Measurements from ENCODE around the gene SMCO4.
A peak's percentile ranks its signal among the peaks of the same experiment; 100 is the strongest.
"Not testable (repeated sequence)": the region's sequence is repeated elsewhere in the genome, so short reads cannot be mapped to it uniquely, and the experiment has no call there.

Gene SMCO4

DNA sequence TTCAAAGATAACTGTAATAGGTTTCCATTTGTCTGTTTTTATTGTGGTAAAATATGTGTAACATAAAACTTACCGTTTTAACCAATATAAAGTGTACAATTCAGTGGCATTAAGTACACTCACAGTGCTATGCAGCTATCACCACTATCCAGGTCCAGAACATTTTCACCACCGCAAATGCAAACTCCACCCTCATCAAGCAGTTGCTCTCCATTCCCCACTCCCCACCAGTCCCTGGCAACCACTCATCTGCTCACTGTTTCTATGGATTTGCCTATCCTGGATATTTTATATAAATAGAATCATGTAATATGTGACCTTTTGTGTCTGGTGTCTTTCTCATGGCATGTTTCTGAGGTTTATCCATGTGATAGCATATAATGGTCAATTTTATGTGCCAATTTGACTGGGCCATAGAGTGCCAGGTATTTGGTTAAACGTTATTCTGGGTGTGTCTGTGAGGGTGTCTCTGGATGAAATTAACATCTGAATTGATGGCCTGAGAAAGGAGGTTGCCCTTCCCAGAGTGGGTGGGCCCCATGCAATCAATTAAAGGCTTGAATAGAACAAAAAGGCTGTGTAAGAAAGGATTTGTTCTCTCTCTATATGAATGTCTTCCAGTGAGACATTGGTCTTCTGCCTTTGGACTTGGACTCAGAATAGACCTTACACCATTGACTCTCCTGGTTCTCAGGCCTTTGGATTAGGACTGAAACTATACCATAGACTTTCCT lies 17.2 kb upstream of the SMCO4 start:
- no peak for DNase-seq (ENCODE audit: low read depth in 3 of 3, low spot score in 1 of 3)

DNA sequence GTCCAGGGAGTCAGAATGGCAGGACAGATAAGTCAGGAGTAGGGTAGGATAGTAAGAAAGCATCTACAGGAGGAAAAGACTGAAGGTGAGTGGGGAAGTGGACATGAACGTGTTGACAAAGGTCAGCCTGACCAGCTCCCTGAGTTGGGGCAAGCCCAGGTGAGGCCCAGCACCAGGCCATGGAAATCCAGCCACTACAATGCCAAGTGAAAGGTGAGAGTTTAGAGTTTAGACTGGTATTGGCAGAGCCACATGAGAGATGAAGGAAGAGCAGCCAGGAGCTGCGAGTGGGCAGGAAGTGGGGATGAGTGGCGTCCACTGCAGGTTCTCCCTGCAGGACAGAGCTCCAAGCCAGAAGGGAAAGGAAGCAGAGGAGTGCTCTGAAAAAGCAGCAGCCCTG lies 16.5 kb upstream of the SMCO4 start:
- DNase-seq (ENCODE audit: low read depth in 3 of 3, low spot score in 1 of 3): no peak

DNA sequence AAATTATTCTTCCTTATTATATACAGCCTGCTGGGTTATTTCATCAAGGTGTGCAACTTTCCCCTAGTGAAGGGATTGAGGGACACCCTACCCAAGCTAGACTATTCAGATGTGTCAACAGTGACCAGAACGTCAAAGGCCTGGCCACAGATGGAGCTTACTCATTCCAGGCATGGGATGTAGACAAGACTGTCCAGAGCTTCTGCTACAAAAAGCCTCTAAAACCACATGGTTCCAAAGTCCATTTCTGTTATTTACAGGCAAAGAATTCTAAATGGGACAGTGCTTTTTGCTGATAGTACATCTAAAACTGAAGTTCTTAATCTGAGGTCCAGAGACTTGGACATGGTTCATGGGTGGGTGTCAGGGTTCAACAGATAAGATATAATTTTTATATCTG lies 9.7 kb upstream of the SMCO4 start:
- no peak for DNase-seq (ENCODE audit: low read depth in 3 of 3, low spot score in 1 of 3)

DNA sequence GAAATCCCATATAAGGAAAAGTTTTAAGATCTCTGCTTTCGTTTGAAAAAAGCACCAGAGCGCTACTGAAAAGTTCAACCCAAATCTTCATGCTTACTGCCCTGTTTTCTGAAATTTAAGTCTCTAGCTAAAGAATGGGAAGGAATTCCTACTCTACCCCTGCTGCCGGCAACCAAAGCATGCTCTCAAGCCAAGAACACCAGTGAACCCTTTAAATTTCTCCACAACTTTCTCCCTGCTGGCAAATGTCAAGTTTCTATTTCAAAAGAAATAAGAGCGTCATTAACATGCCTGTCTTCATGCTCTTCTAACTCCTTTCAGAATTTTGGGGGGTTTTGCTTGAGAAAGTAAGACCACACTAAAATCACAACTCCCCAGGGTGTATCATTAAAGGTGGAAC lies 6.8 kb upstream of the SMCO4 start:
- no peak for DNase-seq (ENCODE audit: low read depth in 3 of 3, low spot score in 1 of 3)

- no peak for DNase-seq (ENCODE audit: low read depth in 3 of 3, low spot score in 1 of 3)
Observed at GRCh38 chr11:93548679-93549319, 5.6 kb upstream of the SMCO4 start.

- DNase-seq (ENCODE audit: low read depth in 3 of 3, low spot score in 1 of 3): no peak
Observed at GRCh38 chr11:93547773-93548172, 4.6 kb upstream of the SMCO4 start.

- DNase-seq (ENCODE audit: low read depth in 3 of 3, low spot score in 1 of 3): no peak
Observed at GRCh38 chr11:93547028-93547427, 3.8 kb upstream of the SMCO4 start.

DNA sequence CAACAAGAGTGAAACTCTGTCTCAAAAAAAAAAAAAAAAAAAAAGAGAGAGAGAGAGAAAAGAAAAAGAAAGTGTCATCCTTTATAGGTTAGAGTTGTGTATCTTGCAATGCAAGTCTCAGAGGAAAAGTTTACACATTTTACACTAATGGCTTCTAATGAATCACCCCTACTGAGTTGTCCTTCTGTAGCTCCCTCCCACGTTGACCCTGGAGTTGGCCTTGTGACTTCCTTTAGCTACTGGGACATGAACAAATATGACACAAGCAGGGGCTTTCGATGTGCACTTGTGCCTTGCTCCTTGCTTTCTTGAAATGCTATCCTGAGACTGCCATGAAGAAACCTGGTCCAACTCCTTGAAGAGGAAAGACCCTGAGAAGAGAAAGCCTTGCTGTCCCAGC lies 2.4 kb upstream of the SMCO4 start:
- DNase-seq (ENCODE audit: low read depth in 3 of 3, low spot score in 1 of 3): no peak

DNA sequence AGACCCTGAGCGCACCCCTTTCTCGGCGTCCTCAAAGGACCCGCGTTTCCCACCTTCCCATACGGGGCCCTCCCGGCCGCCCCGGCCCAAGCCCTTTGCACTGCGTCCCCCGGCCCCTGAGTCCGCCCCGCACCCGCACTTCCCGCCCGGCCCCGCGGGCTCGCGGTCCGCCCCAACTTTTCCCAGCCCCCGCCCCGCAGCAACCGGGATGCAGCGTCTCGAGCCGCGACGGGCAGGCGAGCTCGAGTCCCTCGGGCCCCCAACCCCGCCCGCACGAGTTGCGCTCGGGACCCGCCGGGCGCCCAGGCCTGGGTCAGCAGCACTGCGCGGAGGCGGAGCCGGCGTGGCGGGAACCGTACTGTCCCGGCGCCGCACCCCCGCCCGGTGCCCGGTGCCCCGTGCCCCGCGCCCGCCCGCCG lies 371 bp downstream of the SMCO4 start:
- peak in 1 of 3 donors; percentile 5 for DNase-seq (ENCODE audit: low read depth in 3 of 3, low spot score in 1 of 3)

DNA sequence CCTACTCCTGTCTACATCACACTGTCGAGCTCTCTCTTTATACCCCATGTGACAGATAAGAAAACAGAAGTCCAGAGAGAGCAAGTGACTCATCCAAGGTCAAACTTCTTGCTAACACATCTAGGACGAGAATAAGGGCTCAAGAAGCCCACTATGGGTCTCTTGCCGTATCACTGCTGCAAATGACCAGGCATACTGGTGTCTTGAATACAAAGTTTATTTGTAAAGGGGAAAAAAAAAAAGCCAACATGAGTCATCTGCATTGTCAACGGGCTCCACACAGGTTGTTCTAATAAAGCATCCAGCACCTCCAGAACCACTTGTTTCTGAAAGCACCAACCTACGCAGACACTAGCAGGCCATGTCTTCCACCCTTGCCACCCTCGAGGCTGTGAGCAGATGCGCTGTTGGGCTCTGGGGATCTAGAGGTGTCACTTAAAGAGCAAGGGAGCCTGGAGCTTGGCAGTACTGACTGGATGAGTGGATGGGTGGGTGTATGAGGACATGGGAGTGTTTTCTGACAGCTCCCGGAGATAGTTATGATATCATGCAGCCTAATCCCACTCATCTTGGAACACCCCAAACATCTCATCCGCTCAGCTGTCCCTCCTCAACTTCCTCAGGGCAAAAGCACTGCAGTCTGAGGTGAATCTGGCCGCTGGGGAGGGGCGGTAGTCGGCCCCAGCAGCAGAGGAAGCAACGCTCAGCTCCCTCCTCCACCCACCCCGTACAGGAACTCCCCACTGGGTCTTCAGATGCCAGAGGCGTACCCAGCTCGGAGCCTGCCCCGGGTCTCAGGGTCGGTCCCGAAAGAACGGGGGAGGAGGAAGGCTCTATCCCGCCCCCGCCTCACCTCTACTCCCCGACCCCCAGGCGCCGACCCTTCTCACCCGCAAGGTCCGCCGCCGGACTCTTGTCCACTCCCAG lies 1.0 kb downstream of the SMCO4 start:
- DNase-seq (ENCODE audit: low read depth in 3 of 3, low spot score in 1 of 3): peak in 1 of 3 donors; percentile 16

DNA sequence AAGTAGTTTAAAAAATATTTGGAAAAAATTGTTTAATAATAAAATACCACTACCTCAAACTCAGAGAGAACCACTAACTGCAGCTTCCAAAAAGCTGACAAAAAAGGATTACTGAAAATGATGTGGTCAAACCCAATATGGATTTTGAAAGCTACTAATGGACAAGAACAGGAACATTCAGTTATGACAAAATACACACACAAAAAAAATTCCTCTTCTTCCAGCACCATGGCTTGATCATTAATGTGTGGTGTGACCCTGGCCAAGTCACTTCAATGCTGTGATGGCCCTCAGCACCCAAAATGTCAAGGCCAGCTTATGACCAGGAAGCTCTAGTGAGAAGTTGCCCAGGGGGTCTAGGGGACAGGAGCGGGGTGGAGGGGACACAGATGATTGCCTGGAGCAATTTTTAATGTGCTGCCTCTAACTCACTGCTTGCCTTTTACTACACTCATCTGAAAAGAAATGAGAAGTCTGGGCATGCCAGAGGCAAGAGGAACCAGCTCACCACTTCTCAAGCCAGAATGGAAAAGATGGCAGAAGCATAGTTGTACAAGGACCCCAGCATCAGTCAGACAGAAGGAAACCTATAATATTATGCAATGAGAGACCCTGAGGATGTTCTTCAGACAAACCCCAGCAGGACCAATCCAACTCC lies 2.2 kb downstream of the SMCO4 start:
- DNase-seq (ENCODE audit: low read depth in 3 of 3, low spot score in 1 of 3): no peak

GRCh38 chr11:93540337-93540736 lies 2.9 kb downstream of the SMCO4 start:
- DNase-seq (ENCODE audit: low read depth in 3 of 3, low spot score in 1 of 3): no peak

GRCh38 chr11:93537767-93538261 lies 5.4 kb downstream of the SMCO4 start:
- no peak for DNase-seq (ENCODE audit: low read depth in 3 of 3, low spot score in 1 of 3)

DNA sequence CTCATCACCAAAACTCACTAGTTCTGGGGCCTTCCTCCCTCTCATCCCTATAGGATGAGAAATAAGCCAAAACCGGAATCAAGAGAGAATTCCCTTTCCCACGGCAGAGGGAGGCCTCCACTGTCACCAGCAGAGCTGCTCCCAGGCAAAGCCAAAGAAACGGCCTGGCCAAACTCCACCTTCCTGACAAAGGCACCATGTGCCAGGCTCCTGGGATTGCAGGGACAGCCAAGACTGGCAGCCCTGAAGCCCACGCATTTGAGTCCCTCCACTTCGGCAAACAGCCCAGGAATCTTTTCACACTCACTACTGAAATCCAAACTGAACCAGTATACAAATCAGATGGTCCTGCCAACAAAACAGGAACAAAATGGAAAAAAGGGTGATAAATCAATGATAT lies 6.1 kb downstream of the SMCO4 start:
- DNase-seq (ENCODE audit: low read depth in 3 of 3, low spot score in 1 of 3): no peak

DNA sequence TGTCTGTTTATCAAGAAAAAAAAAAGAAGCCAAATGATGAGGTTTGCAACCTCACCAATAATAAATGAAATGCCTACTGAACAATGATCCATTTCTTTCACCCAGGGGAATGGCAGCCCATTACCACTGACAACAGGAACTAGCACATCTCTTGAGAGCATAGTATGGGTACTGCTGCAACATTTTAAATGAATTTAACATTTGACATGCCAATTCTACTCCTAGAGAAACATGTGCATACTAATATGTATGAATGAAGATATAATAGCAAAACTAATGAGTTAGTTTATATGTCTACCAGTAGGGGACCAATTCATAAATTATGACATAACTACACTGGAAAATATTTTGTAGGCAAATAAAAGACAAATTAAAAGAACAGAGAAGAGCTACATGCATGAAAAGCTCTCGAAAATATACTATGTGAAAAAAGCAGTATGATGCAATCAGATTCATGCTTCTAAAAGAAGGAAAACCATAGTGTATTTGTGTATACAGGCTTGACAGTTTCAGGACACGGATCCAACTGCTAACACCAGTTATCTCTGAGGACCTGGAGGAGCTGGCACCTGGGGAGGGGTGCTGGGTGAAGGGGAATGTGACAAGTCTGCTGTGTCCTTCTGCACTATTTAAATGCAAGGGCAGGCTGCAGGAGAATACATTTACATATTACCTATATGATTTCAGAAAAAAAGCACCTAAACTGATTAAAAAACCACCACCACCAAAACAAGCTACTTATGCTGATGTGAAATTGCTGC lies 6.9 kb downstream of the SMCO4 start:
- DNase-seq (ENCODE audit: low read depth in 3 of 3, low spot score in 1 of 3): no peak

DNA sequence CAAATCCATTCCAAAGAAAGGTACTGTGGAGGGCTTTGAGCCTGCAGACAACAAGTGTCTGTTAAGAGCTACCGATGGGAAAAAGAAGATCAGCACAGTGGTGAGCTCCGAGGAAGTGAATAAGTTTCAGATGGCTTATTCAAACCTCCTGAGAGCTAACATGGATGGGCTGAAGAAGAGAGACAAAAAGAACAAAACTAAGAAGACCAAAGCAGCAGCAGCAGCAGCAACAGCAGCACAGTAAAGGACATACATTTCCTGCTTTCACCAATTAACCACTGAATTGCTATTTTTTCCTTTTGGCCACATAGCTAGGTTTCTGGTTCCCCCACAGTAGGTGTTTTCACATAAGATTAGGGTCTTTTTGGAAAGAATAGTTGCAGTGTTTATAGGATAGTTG lies 7.6 kb downstream of the SMCO4 start:
- not testable (repeated sequence) for DNase-seq (ENCODE audit: low read depth in 3 of 3, low spot score in 1 of 3)

DNA sequence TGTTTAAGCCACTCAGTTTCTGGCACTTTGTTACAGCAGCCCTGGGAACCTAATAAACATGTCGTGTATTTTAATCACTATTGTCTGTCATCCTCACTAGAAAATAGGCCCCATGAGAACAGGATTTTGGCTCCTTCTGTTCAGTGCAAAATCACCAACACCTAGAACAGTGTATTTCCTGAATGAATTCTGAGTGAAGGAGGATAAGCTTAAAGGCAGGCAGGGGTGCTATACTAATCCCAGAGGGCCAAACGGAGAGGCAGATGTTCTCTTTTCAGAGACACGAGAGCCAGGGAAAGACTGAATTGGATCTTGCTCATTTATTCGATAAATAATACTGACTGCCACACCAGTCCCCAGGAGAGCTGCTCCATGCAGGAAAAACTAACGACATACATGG lies 10.4 kb downstream of the SMCO4 start:
- DNase-seq (ENCODE audit: low read depth in 3 of 3, low spot score in 1 of 3): no peak

DNA sequence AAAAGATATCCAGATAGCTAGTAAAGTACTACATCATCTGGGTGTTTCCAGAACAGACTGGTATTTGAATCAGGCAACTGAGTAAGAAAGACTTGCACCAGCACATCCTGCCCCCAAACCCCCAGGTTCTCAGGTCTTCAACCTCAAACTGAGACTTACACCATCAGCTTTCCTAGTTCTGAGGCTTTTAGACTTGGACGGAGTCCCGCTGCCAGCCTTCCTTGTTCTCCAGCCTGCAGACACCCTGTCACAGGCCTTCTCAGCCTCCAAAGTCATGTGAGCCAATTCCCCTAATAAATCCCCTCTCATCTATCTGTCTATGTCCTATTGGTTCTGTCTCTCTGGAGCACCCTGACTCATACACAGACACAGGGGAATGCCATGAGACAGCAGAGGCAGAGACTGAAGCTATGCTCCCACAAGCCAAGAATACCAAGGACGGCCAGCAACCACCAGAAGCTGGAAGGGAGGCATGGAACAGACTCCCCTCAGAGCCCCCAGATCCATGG lies 10.9 kb downstream of the SMCO4 start:
- no peak for DNase-seq (ENCODE audit: low read depth in 3 of 3, low spot score in 1 of 3)

- no peak for DNase-seq (ENCODE audit: low read depth in 3 of 3, low spot score in 1 of 3)
Observed at GRCh38 chr11:93530468-93530826, 12.7 kb downstream of the SMCO4 start.

- no peak for DNase-seq (ENCODE audit: low read depth in 3 of 3, low spot score in 1 of 3)
Observed at GRCh38 chr11:93529707-93530467, 13.3 kb downstream of the SMCO4 start.

All from stimulated activated CD4-positive, alpha-beta T cell treated with anti-CD3 and anti-CD28 coated beads, TNF-alpha, amount 100 ng/mL, for 1 hour (primary cell).